Measurements from ENCODE around the gene SMAD2.

- no peak for TF ChIP-seq CTCF (IDR thresholded peaks at IDR 0.05)
- TF ChIP-seq POLR2A (IDR thresholded peaks at IDR 0.05), result no peak
Measured at GRCh38 chr18:47876813-47877212, 53.6 kb downstream of the SMAD2 start.

Data from testis (tissue), 2 donors.